ENCODE data around the gene CDC42BPA. TPM values are rescaled to one million over a fixed set of nuclear protein-coding genes. Genes with fewer than 3 reads are reported as not detected.
A peak's percentile ranks its signal among the peaks of the same experiment; 100 is the strongest.

CDC42BPA gene
- total and polyA plus RNA-seq, 2 experiments from 2014 or later: 25.1 to 25.2 TPM

DNA sequence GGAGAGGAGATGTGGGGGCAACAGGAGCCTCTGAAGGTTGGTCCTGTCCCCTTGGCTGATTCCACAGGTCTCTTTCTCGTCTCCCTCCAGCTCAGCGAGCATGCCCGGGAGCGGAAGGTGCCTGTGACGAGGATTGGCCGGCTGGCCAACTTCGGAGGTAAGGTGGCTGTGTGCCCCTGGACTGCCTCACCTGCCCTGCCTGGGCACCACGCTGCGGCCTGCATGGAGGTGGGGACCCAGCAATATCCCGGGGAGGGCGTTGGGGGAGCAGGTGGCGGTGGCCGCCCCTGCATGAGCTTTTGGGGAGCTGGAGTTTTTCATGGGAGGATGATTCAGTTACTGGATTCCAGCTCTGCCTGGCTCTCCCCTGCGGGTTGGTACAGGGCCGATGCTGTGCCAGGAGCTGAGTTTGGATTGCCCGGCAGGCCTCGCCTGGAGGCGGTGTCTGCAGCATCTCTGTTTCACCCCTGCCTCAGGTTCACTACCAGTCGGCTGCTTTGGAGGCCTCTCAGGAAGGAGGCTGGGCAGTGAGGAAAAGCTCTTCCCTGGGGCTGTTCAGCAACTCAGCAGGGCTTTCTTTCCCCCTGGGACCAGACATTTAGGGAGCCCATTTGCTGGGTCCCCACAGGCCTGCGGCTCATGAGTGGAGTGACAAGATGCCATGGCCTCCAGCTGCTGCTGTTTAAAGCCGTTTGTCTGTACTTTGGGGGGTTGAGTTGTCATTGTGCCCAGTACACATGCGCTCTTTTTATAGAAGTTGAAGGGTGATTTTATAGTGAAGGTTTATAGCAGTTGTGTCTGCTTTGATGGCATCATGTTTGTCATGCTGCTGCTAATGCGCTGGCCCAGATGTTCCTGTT, 352.5 kb downstream of the CDC42BPA start:
- no peaks in the 10 kb centered on the region for H3K9me3 ChIP-seq (ENCODE audit: low read depth)
- H3K27me3 ChIP-seq: no peaks in the 10 kb centered on the region
- H3K4me1 ChIP-seq (ENCODE audit: low read depth): no peaks in the 10 kb centered on the region
- no peak overlapping the region for H3K27ac ChIP-seq
- DNase-seq (ENCODE audit: low read depth in 1 of 2, low spot score in 1 of 2): no peak
- no peak overlapping the region for H3K4me3 ChIP-seq
- no peaks in the 10 kb centered on the region for H3K36me3 ChIP-seq
- TF ChIP-seq CTCF (IDR thresholded peaks at IDR 0.05; ENCODE audit: low read depth, low read length): no peak

- no peak for TF ChIP-seq CTCF (IDR thresholded peaks at IDR 0.05; ENCODE audit: low read depth, low read length)
- no peaks in the 10 kb centered on the region for H3K27me3 ChIP-seq
- no peak for DNase-seq (ENCODE audit: low read depth in 1 of 2, low spot score in 1 of 2)
- H3K27ac ChIP-seq: peak overlapping the region; percentile 44
- no peaks in the 10 kb centered on the region for H3K9me3 ChIP-seq (ENCODE audit: low read depth)
- no peaks in the 10 kb centered on the region for H3K36me3 ChIP-seq
- no peak overlapping the region for H3K4me3 ChIP-seq
- H3K4me1 ChIP-seq (ENCODE audit: low read depth): no peaks in the 10 kb centered on the region
These were observed 353.4 kb downstream of the CDC42BPA start for GRCh38 chr1:226964611-226965486.

DNA sequence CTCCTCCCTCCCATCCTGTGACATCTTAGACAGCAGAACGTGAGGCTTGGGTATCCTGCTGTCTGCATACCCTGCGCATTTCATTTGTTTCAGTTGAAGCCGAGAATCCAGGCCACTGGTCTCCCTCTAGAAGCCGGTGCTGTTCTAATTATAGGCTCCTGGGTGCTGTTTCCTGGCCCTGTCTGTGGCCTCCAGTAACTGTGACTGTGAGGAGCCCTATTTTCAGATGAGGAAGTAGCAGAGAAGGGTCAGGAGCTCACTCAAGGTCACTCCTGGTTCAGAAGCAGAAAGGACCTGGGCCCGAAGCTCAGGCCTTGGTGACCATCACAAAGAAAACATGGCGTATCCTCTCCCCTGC, 354.2 kb downstream of the CDC42BPA start:
- Histone ChIP-seq H3K36me3 (no peaks in the 10 kb centered on the region), H3K27ac (peak overlapping the region; percentile 44), H3K4me1 (ENCODE audit: low read depth) (no peaks in the 10 kb centered on the region), H3K4me3 (no peak overlapping the region), H3K9me3 (ENCODE audit: low read depth) (no peaks in the 10 kb centered on the region), H3K27me3 (no peaks in the 10 kb centered on the region)
- no peak for TF ChIP-seq CTCF (IDR thresholded peaks at IDR 0.05; ENCODE audit: low read depth, low read length)
- no peak for DNase-seq (ENCODE audit: low read depth in 1 of 2, low spot score in 1 of 2)

- Histone ChIP-seq H3K36me3 (no peaks in the 10 kb centered on the region), H3K4me1 (ENCODE audit: low read depth) (no peaks in the 10 kb centered on the region), H3K27me3 (no peaks in the 10 kb centered on the region), H3K4me3 (no peak overlapping the region), H3K9me3 (ENCODE audit: low read depth) (no peaks in the 10 kb centered on the region), H3K27ac (peak overlapping the region; percentile 34)
- TF ChIP-seq CTCF (IDR thresholded peaks at IDR 0.05; ENCODE audit: low read depth, low read length): no peak
- DNase-seq (ENCODE audit: low read depth in 1 of 2, low spot score in 1 of 2): no peak
These were observed 355.6 kb downstream of the CDC42BPA start for GRCh38 chr1:226962421-226963391.

All from cardiac muscle cell (in vitro differentiated cells and primary cell).